ENCODE measurements around the gene HTT. TPM values are rescaled to one million over a fixed set of nuclear protein-coding genes. Genes with fewer than 3 reads are reported as not detected.

Gene HTT
- total and polyA plus RNA-seq, 2 of the 8 experiments (the other 6 are each of a cell fraction or from before 2014, with no cell fraction given): 24.0 to 71.0 TPM

DNA sequence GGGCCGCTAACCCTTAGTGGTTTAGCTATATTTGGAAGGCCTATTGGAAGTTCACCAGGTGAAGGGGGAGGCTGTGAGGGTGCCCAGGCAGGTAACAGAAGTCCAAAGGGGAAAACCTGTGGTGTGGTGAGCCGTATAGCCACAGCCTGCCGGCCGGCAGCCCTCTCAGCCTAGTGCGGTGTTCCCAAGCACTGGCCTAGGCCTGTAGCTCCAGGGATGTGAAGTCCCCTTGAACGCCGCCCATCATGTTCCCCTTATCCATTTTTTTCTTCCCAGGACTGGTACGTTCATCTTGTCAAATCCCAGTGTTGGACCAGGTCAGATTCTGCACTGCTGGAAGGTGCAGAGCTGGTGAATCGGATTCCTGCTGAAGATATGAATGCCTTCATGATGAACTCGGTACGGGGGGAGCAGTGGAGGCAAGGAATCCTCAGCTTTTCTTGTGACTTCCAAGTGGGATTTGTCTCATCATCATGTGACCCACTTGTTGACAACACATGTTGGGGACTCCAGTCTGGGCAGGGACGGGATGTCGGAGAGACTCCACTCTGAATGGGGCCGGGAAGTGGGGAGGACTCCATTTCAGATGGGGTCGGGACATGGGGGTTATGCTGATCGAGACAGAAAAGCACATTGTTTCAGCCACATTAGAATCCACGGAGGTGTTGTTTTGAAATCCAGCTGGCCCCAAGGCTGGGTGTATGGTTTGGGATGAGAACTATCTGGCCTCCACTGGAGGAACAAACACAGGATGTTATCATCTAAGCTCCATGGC is 135.3 kb downstream of the HTT start:
- Histone ChIP-seq H3K27me3 (replicated peaks in 1 of 4; ENCODE audit: control insufficient read depth in 3 of 4, extremely low read depth in 1 of 4, insufficient read depth in 3 of 4, low read length in 3 of 4) (no peaks in the 10 kb centered on the region), H2BK5ac (ENCODE audit: low read depth, low read length) (no peak overlapping the region), H3K79me1 (ENCODE audit: low read depth, low read length) (no peaks in the 10 kb centered on the region), H2AK5ac (ENCODE audit: low read depth, low read length) (no peak overlapping the region), H3K4me1 (replicated peaks in 1 of 4; ENCODE audit: control insufficient read depth in 3 of 4, insufficient read depth in 4 of 4, low read length in 3 of 4) (no peaks in the 10 kb centered on the region), H3K9me3 (ENCODE audit: insufficient read depth in 2 of 2, low read depth in 1 of 2, low read length in 1 of 2) (no peaks in the 10 kb centered on the region), H3K23me2 (ENCODE audit: low read depth, low read length) (no peaks in the 10 kb centered on the region), H3K4me2 (ENCODE audit: insufficient read depth in 1 of 2, low read depth in 2 of 2, low read length in 2 of 2) (no peak overlapping the region), H3K14ac (ENCODE audit: insufficient read length) (no peak overlapping the region), H2BK20ac (ENCODE audit: low read length) (no peak overlapping the region), H2BK12ac (ENCODE audit: low read depth, low read length) (no peak overlapping the region), H4K8ac (ENCODE audit: extremely low read depth, insufficient read depth, low read length) (no peak overlapping the region), H4K5ac (ENCODE audit: insufficient read length, low read depth, low read length) (no peak overlapping the region), H2BK15ac (ENCODE audit: low read length) (no peak overlapping the region), H2BK120ac (replicated peaks; ENCODE audit: low read depth, low read length) (no peak overlapping the region), H3K27ac (ENCODE audit: low read depth, low read length) (no peak overlapping the region), H2AFZ (ENCODE audit: low read length) (no peak overlapping the region), H3K79me2 (ENCODE audit: control insufficient read depth in 1 of 2, insufficient read depth in 2 of 2, low read length in 2 of 2) (no peaks in the 10 kb centered on the region), H4K91ac (replicated peaks; ENCODE audit: insufficient read length, low read length) (no peak overlapping the region), H3K56ac (replicated peaks; ENCODE audit: insufficient read length, low read depth, low read length) (no peak overlapping the region), H3K9ac (replicated peaks in 1 of 4; ENCODE audit: extremely low read depth in 1 of 4, low read depth in 3 of 4, low read length in 3 of 4) (no peak overlapping the region), H3K23ac (ENCODE audit: insufficient read length) (no peak overlapping the region), H3K18ac (ENCODE audit: extremely low read depth, low read length) (no peak overlapping the region), H3K4me3 (ENCODE audit: extremely low read depth in 1 of 4, insufficient read depth in 2 of 4, low read depth in 3 of 4, low read length in 4 of 4) (no peak overlapping the region), H4K20me1 (replicated peaks in 1 of 2; ENCODE audit: control insufficient read depth in 1 of 2, insufficient read depth in 2 of 2, low read length in 2 of 2) (peaks cover 0 to 2% of the 10 kb centered on the region in 2 experiments), H3K36me3 (ENCODE audit: control insufficient read depth in 2 of 4, insufficient read depth in 4 of 4, low read length in 3 of 4) (peaks cover 27 to 61% (median 48%) of the 10 kb centered on the region in 4 experiments), H3K4ac (replicated peaks; ENCODE audit: insufficient read length, low read depth, low read length) (no peak overlapping the region)
- TF ChIP-seq TBP (IDR thresholded peaks at IDR 0.05; ENCODE audit: low read depth, low read length): no peak
- FAIRE-seq (no peak), DNase-seq (ENCODE audit: low read depth in 1 of 2, low spot score in 2 of 2) (no peak)
- 91% methylated on average over 17 of the region's 17 CpGs; no CpG with 5 or more reads in 1 of the 2 experiments for WGBS, 2 experiments (ENCODE audit: extremely low coverage in 1 of 2, insufficient coverage in 1 of 2, insufficient read length in 1 of 2, insufficient replicate concordance in 2 of 2, low coverage in 1 of 2, low lambda C conversion rate in 2 of 2, missing lambda C conversion rate in 1 of 2)
- CTCF ChIA-PET (ENCODE audit: partially characterized antibody): interaction anchor here (0.5 to 2.1 kb wide), 6 partner anchors 8 to 109 kb away, joined by 3 to 5 read pairs (median 4); no protein-coding TSS in a partner anchor
- POLR2A ChIA-PET (ENCODE audit: partially characterized antibody): interaction anchor here (0.7 kb wide), 1 partner anchor 16 kb away, joined by 3 read pairs; no protein-coding TSS in a partner anchor
